Astrocyte of the cerebellum (primary cell): ENCODE measurements around the gene FOXC2.
A peak's percentile ranks its signal among the peaks of the same experiment; 100 is the strongest.
"Not testable (repeated sequence)": the region's sequence is repeated elsewhere in the genome, so short reads cannot be mapped to it uniquely, and the experiment has no call there.

Source experiments
- DNase-seq: peaks from one replicate; pipeline ENCODE4 v3.0.0-alpha.2; 2011; ENCODE audit warnings: low read depth
- H3K4me3 ChIP-seq: 2 replicates; pipeline ENCODE4 v1.5.1; 2011; ENCODE audit warnings: mild to moderate bottlenecking, low read depth, low read length, moderate library complexity
- CTCF ChIP-seq: IDR thresholded peaks from 2 replicates; pipeline ENCODE4 v1.5.1; 2012; ENCODE audit warnings: low read length, low read depth, moderate library complexity, mild to moderate bottlenecking; ENCODE audit errors: missing control alignments
- in situ Hi-C: cut with HindIII; loops from 2 replicates; pipeline ENCODE4 v1.10.0; 2017; ENCODE audit warnings: low sequenced_read_pairs

The FOXC2 gene

DNA sequence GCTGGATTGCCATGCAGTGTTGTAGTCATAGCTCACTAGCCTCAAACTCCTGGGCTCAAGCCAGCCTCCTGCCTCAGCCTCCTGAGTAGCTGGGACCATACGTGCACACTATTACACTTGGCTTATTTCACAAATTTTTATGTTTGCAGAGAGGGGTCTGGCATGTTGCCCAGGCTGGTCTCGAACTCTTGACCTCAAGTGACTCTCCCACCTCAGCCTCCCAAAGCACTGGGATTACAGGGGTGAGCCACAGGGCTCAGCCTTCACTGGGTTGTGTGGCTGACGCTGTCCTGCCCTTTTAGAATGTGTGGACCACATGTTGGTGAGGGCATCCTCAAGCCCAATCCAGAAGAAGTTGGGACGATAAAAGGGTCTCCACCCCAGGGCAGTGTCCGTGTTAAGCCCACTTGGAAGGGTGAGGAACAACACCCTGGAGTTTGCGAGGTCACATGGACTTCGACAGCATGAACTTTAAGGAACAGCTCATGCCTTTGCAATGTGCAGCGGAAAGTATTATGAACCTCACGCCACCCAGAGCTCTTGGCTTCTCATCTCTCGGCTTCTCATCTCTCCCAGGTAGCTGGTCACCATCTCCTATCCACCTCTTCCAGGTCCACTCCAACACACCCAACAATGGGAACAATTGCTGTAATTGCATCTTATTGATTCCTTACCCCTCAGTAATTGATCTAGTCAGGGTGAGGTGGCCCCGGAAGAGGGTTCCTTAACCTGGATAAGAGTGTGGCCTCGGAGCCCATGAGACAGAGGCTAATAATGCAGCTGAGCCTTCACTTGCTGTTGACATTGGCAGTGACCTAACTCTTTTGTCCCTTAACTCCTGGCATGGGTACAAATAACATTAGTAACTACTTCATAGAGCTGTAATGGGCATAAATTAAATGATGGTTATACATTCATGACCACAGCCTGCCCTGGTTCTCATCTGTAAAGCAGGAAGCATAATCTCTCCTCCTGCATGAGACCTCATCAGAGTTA lies 18.4 kb downstream of the FOXC2 start:
- no peak for DNase-seq
- in situ Hi-C loops = loop anchor here (5.0 kb wide), 1 partner anchor 232 kb away; no protein-coding TSS in a partner anchor
- H3K4me3 ChIP-seq = no peak overlapping the region
- TF ChIP-seq CTCF = no peak

DNA sequence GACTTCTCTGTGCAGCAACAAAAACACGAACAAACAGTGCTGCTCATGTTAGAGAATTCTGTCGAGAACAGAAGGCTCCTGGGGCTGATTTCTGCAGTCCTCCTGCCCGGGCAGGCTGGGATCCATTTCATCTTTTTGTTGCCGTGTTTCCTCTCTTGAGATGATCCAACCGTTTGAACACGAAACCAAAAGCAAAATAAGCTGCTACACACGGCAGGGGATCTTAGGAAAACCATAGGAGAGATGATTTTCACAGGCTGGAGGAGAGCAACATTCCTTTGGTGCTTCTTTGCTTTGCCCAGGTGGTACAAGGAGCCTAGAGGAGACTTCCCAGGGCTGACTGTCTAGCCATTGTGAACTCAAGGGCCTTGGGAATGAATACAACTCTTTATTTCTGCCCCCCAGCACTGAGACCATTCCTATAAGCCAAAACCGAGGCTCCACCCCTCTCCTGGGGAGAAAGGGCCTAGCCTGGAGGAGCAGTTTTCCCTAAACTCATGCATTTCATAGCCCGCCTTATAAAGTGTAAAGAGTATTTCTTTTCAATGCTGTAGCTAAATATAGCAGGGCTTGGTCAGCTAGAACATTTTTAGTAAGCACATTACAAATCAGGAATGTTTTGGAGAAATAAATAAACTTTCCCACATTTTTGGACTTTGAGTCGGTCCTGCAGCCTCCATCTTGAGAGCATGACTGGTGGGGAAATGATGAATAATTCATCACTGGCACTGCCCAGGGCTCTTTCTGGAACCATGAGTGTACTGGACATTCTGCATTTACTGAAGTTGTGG lies 19.4 kb downstream of the FOXC2 start:
- H3K4me3 ChIP-seq = peak overlapping the region; percentile 10
- in situ Hi-C loops = no loop called here
- peak; percentile 89 for DNase-seq
- TF ChIP-seq CTCF = no peak

DNA sequence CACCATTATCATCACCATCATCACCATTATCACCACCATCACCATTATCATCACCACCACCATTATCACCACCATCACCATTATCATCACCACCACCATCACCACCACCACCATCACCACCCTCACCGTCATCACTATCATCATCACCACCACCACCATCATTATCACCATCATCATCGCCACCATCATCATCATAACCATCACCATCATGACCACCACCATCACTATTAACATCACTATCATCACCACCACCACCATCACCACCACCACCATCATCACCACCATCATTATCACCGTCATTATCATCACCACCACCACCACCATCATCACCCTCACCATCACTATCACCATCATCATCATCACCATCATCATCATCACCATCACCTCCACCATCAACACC lies 20.9 kb downstream of the FOXC2 start:
- no peak overlapping the region for H3K4me3 ChIP-seq
- no peak for TF ChIP-seq CTCF
- in situ Hi-C loops = no loop called here
- no peak for DNase-seq

DNA sequence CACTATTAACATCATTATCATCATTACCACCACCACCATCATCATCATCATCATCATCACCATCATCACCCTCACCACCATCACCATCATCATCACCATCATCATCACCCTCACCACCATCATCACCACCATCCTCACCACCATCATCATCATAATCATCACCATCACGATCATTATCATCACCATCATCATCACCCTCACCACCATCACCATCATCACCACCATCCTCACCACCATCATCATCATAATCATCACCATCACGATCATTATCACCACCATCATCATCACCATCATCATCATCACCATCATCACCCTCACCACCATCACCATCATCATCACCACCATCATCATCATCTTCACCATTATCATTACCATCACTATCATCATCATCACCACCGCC lies 21.3 kb downstream of the FOXC2 start:
- in situ Hi-C loops, DNase-seq, H3K4me3 ChIP-seq: not testable (repeated sequence)

DNA sequence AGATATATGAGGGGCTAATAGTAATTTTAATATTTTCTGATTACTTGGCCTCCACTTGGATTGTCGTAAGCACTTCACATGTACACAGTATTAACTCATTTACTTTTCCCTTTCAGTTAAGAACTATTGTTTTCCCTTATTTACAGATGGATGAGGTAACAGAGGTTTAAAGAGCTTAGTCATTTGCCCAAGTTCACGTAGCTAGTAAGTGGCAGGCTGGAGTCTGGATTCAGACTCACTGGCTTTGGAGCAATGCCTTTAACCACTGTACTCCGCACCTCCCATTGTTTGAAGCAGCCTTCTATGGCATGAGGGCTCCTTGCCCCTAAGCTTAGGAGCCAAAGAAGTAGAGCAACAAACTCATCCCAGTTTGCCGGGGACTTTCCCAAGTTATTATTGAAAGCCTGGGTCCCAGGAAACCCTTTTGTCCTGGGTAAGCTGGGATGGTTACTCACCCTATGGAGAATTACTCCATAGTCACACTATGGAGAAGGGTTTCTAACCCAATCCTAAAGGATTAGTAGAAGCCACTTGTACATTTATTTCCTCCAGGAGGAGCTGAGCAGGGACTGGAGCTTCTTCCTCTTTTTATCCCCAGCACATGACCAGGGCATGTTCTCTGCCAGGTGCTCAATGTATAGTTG lies 24.0 kb downstream of the FOXC2 start:
- peak; percentile 89 for DNase-seq
- in situ Hi-C loops = loop anchor here (5.0 kb wide), 1 partner anchor 72 kb away; no protein-coding TSS in a partner anchor
- TF ChIP-seq CTCF = no peak
- no peak overlapping the region for H3K4me3 ChIP-seq

- TF ChIP-seq CTCF = no peak
- no peak for DNase-seq
- no peak overlapping the region for H3K4me3 ChIP-seq
- in situ Hi-C loops = loop anchor here (5.0 kb wide), 1 partner anchor 71 kb away; no protein-coding TSS in a partner anchor
Observed at GRCh38 chr16:86591270-86591669, 24.6 kb downstream of the FOXC2 start.
